ENCODE data around the gene SLC16A12.

The SLC16A12 gene

DNA sequence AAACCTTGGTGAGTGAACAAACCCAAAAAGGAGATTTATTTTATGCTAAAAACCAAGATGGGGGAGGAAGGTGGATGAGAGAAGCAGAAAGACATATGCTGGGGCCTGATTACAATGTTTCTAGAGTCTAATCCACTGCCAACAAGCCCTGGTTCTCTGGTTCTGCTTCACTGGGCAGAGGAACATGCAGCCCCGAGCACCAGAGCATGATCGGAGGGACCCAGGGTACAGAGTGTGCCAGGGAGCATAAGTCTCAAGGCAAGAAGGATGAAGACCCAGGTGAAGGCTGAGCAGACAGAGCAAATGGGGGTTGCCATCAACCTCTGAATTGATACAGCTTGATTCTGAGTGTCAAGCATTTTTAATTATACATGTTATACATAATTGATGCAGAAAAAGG is 30.7 kb downstream of the SLC16A12 start:
- H3K9ac ChIP-seq (ENCODE audit: low read depth, low read length, poor library complexity, severe bottlenecking), result no peak overlapping the region
- H3K4me3 ChIP-seq (ENCODE audit: low read length, poor library complexity, severe bottlenecking), result no peak overlapping the region
- peak overlapping the region; percentile 36; the same call in 1 of the 2 replicates for H2AFZ ChIP-seq (ENCODE audit: low read length)
- no peaks in the 10 kb centered on the region for H3K79me2 ChIP-seq (ENCODE audit: insufficient read depth, low read length)
- no peaks in the 10 kb centered on the region for H4K20me1 ChIP-seq (ENCODE audit: insufficient read depth, low read length, poor library complexity, severe bottlenecking)
- H3K9me2 ChIP-seq (replicated peaks; ENCODE audit: low read depth, low read length), result no peaks in the 10 kb centered on the region
- H3F3A ChIP-seq (ENCODE audit: low read depth), result no peaks in the 10 kb centered on the region
- no peaks in the 10 kb centered on the region for H3K9me3 ChIP-seq (ENCODE audit: insufficient read depth, low read depth, low read length)
- no peak overlapping the region for H3K4me2 ChIP-seq (ENCODE audit: low read depth, low read length, poor library complexity, severe bottlenecking)
- no peaks in the 10 kb centered on the region for H3K36me3 ChIP-seq (ENCODE audit: insufficient read depth, low read length)
- H3K27me3 ChIP-seq (ENCODE audit: insufficient read depth, low read length, poor library complexity, severe bottlenecking), result no peaks in the 10 kb centered on the region
- peaks cover 9% of the 10 kb centered on the region for H3K4me1 ChIP-seq (ENCODE audit: insufficient read depth, low read length, poor library complexity, severe bottlenecking)
- TF ChIP-seq, protein P1, sequence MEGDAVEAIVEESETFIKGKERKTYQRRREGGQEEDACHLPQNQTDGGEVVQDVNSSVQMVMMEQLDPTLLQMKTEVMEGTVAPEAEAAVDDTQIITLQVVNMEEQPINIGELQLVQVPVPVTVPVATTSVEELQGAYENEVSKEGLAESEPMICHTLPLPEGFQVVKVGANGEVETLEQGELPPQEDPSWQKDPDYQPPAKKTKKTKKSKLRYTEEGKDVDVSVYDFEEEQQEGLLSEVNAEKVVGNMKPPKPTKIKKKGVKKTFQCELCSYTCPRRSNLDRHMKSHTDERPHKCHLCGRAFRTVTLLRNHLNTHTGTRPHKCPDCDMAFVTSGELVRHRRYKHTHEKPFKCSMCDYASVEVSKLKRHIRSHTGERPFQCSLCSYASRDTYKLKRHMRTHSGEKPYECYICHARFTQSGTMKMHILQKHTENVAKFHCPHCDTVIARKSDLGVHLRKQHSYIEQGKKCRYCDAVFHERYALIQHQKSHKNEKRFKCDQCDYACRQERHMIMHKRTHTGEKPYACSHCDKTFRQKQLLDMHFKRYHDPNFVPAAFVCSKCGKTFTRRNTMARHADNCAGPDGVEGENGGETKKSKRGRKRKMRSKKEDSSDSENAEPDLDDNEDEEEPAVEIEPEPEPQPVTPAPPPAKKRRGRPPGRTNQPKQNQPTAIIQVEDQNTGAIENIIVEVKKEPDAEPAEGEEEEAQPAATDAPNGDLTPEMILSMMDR (conservative IDR thresholded peaks at IDR 0.05; ENCODE audit: low read length), result no peak
- no peak for TF ChIP-seq EZH2phosphoT487 (IDR thresholded peaks at IDR 0.05; ENCODE audit: borderline replicate concordance)

DNA sequence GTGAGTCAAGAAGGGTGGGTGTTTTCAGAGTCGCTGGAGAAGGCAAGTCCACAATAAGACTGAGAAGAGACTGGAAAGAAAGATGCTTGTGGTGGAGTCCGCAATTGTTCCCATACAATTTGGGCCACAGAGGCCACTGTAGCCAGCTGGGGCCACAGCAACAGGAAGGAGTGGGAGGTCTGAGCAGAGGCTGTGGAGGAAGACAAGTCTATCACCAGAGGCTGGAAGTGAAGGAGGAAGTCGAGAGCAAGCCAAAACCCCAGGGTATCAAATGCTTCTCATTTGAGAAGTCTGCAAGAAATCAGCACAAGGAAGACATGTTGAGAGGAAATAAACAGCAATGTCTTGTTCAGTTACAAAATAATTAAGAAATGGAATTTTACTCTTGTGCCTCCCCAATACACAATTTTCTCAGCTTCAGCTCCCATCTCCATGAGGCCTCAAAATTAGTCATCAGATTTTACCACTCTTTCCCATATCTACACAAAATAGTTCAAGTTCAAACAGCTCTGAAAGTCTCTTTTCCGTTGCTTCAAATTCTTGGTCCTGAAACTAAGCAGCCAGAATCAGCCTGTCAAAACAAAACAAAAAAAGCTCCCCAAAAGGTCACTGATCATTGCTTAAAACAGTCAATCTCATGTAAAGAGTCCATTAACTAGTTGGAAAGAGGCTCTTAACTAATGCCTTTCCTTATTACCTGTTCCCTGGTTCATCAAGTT is 31.6 kb downstream of the SLC16A12 start:
- H3K79me2 ChIP-seq (ENCODE audit: insufficient read depth, low read length), result no peaks in the 10 kb centered on the region
- H3K4me2 ChIP-seq (ENCODE audit: low read depth, low read length, poor library complexity, severe bottlenecking), result no peak overlapping the region
- peaks cover 9% of the 10 kb centered on the region for H3K4me1 ChIP-seq (ENCODE audit: insufficient read depth, low read length, poor library complexity, severe bottlenecking)
- H3K9me3 ChIP-seq (ENCODE audit: insufficient read depth, low read depth, low read length), result no peaks in the 10 kb centered on the region
- H2AFZ ChIP-seq (ENCODE audit: low read length), result peak overlapping the region; percentile 30; the same call in 1 of the 2 replicates
- TF ChIP-seq EZH2phosphoT487 (IDR thresholded peaks at IDR 0.05; ENCODE audit: borderline replicate concordance), result no peak
- TF ChIP-seq, protein P1 (conservative IDR thresholded peaks at IDR 0.05; ENCODE audit: low read length), result no peak
- H3K9me2 ChIP-seq (replicated peaks; ENCODE audit: low read depth, low read length), result no peaks in the 10 kb centered on the region
- H3K9ac ChIP-seq (ENCODE audit: low read depth, low read length, poor library complexity, severe bottlenecking), result no peak overlapping the region
- H3K27me3 ChIP-seq (ENCODE audit: insufficient read depth, low read length, poor library complexity, severe bottlenecking), result no peaks in the 10 kb centered on the region
- no peaks in the 10 kb centered on the region for H3K36me3 ChIP-seq (ENCODE audit: insufficient read depth, low read length)
- H3F3A ChIP-seq (ENCODE audit: low read depth), result no peaks in the 10 kb centered on the region
- H4K20me1 ChIP-seq (ENCODE audit: insufficient read depth, low read length, poor library complexity, severe bottlenecking), result no peaks in the 10 kb centered on the region
- no peak overlapping the region for H3K4me3 ChIP-seq (ENCODE audit: low read length, poor library complexity, severe bottlenecking)

GRCh38 chr10:89503151-89503550 is 32.2 kb downstream of the SLC16A12 start:
- H3K36me3 ChIP-seq (ENCODE audit: insufficient read depth, low read length), result no peaks in the 10 kb centered on the region
- no peaks in the 10 kb centered on the region for H4K20me1 ChIP-seq (ENCODE audit: insufficient read depth, low read length, poor library complexity, severe bottlenecking)
- H3K9ac ChIP-seq (ENCODE audit: low read depth, low read length, poor library complexity, severe bottlenecking), result no peak overlapping the region
- no peaks in the 10 kb centered on the region for H3K27me3 ChIP-seq (ENCODE audit: insufficient read depth, low read length, poor library complexity, severe bottlenecking)
- H3K4me3 ChIP-seq (ENCODE audit: low read length, poor library complexity, severe bottlenecking), result no peak overlapping the region
- peaks cover 9% of the 10 kb centered on the region for H3K4me1 ChIP-seq (ENCODE audit: insufficient read depth, low read length, poor library complexity, severe bottlenecking)
- TF ChIP-seq, protein P1 (conservative IDR thresholded peaks at IDR 0.05; ENCODE audit: low read length), result no peak
- no peak for TF ChIP-seq EZH2phosphoT487 (IDR thresholded peaks at IDR 0.05; ENCODE audit: borderline replicate concordance)
- no peaks in the 10 kb centered on the region for H3K9me2 ChIP-seq (replicated peaks; ENCODE audit: low read depth, low read length)
- no peaks in the 10 kb centered on the region for H3K9me3 ChIP-seq (ENCODE audit: insufficient read depth, low read depth, low read length)
- H3F3A ChIP-seq (ENCODE audit: low read depth), result no peaks in the 10 kb centered on the region
- H3K4me2 ChIP-seq (ENCODE audit: low read depth, low read length, poor library complexity, severe bottlenecking), result no peak overlapping the region
- 0 out of 2 replicates have a peak overlapping the region, but pooled peaks have one; percentile 30 for H2AFZ ChIP-seq (ENCODE audit: low read length)
- H3K79me2 ChIP-seq (ENCODE audit: insufficient read depth, low read length), result no peaks in the 10 kb centered on the region

Measured in Loucy (cell line).